HCT116 (cell line): ENCODE measurements around the gene SND1. TPM values are rescaled to one million over a fixed set of nuclear protein-coding genes. Genes with fewer than 3 reads are reported as not detected.

Experiments
- ATAC-seq: fragments of 200-7000 bp; cut with Tn5 transposase; 2 replicates; pipeline ENCODE4 v1.9.1; 2020; ENCODE audit warnings: mild to moderate bottlenecking, moderate library complexity
- BruUV-seq: library from RNA; stranded (reverse); fragments of 400-500 nt; replicated peaks from 2 replicates; lab custom pipeline; 2021; lab: Mats Ljungman, UMichigan
- CTCF ChIA-PET: fragments of 300-600 bp; sonication (Branson Sonifier 250); formaldehyde crosslinking; loops from one replicate; lab custom pipeline; 2021; ENCODE audit warnings: antibody characterized with exemption; lab: Charles Lee
- POLR2A ChIA-PET: fragments of 300-600, 350-600 bp; sonication (Branson Sonifier 250); formaldehyde crosslinking; loops from one replicate; lab custom pipeline; 2021; ENCODE audit warnings: antibody characterized with exemption; lab: Charles Lee
- RAD21 ChIA-PET, 2 experiments: fragments of 300-600 bp; sonication (Branson Sonifier 250); formaldehyde crosslinking; loops; one replicate each; lab custom pipeline; 2023; ENCODE audit warnings: low total read pairs in 2 of 2; ENCODE audit not compliant: uncharacterized antibody in 2 of 2, unreplicated experiment in 2 of 2, low non-redundant PET in 1 of 2; lab: Charles Lee
- DNase-seq: peaks from one replicate; pipeline ENCODE4 v3.0.0-alpha.2; 2010; ENCODE audit warnings: low read depth, low spot score
- H2AFZ ChIP-seq: fragments of 200-600 bp; shearing (Covaris generic), sonication (generic); 2 replicates; pipeline ENCODE4 v1.6.1; 2017; ENCODE audit warnings: low read depth, mixed run types, mixed read lengths, antibody characterized with exemption, low read length; ENCODE audit not compliant: poor library complexity, severe bottlenecking
- H3K27ac ChIP-seq: 2 replicates; pipeline ENCODE4 v1.5.1; 2012; ENCODE audit warnings: low read depth, low read length
- H3K27me3 ChIP-seq: fragments of 200-600 bp; sonication (generic); 2 replicates; pipeline ENCODE4 v1.6.1; 2016; ENCODE audit warnings: mixed run types, low read length, mixed read lengths; ENCODE audit not compliant: insufficient read depth
- H3K36me3 ChIP-seq, 2 experiments: fragments of 200-500 bp in 1 of 2; fragments of 200-600 bp in 1 of 2; sonication (Bioruptor generic) in 1 of 2; sonication (generic) in 1 of 2; 2 replicates each; pipeline versions ENCODE4 v1.5.1 to v1.6.1; 2014 to 2016; ENCODE audit warnings: low read length in 2 of 2, inconsistent platforms in 1 of 2, mixed read lengths in 1 of 2, mixed run types in 1 of 2; ENCODE audit not compliant: insufficient read depth in 2 of 2, control insufficient read depth in 1 of 2
- H3K4me1 ChIP-seq, 2 experiments: fragments of 200-600 bp in 1 of 2; sonication (generic) in 1 of 2; 2 replicates each; pipeline versions ENCODE4 v1.5.1 to v1.6.1; 2012 to 2017; ENCODE audit warnings: low read length in 2 of 2, inconsistent platforms in 1 of 2, mild to moderate bottlenecking in 1 of 2, mixed read lengths in 1 of 2, mixed run types in 1 of 2, moderate library complexity in 1 of 2; ENCODE audit not compliant: insufficient read depth in 2 of 2, control insufficient read depth in 1 of 2
- H3K4me2 ChIP-seq: fragments of 200-600 bp; sonication (generic); 2 replicates; pipeline ENCODE4 v1.6.1; 2017; ENCODE audit warnings: mixed run types, low read length, mixed read lengths
- H3K4me3 ChIP-seq, 2 experiments: fragments of 200-600 bp in 1 of 2; sonication (generic) in 1 of 2; replicated peaks in 1 of 2; 2 replicates each; pipeline ENCODE4 v1.5.1; 2011 to 2016; ENCODE audit warnings: low read length in 2 of 2, control low read depth in 1 of 2, low read depth in 1 of 2, mild to moderate bottlenecking in 1 of 2, mixed read lengths in 1 of 2, mixed run types in 1 of 2
- H3K79me2 ChIP-seq: fragments of 200-600 bp; sonication (generic); 2 replicates; pipeline ENCODE4 v1.6.1; 2017; ENCODE audit warnings: mild to moderate bottlenecking, mixed run types, low read length, moderate library complexity, mixed read lengths; ENCODE audit not compliant: insufficient read depth
- H3K9ac ChIP-seq: fragments of 200-600 bp; sonication (generic); 2 replicates; pipeline ENCODE4 v1.6.1; 2016; ENCODE audit warnings: low read length, mixed read lengths
- H3K9me2 ChIP-seq: fragments of 200-600 bp; sonication (generic), shearing (Covaris generic); 2 replicates; pipeline ENCODE4 v1.6.1; 2017; ENCODE audit warnings: mixed run types, mild to moderate bottlenecking, moderate library complexity; ENCODE audit not compliant: insufficient read depth
- H3K9me3 ChIP-seq, 2 experiments: fragments of 200-500 bp in 1 of 2; fragments of 200-600 bp in 1 of 2; sonication (Bioruptor generic) in 1 of 2; sonication (generic) in 1 of 2; 2 replicates each; pipeline ENCODE4 v1.6.1; 2014 to 2017; ENCODE audit warnings: low read length in 2 of 2, mixed read lengths in 2 of 2, inconsistent platforms in 1 of 2, low read depth in 1 of 2, mild to moderate bottlenecking in 1 of 2, mixed run types in 1 of 2, moderate library complexity in 1 of 2; ENCODE audit not compliant: control insufficient read depth in 1 of 2, insufficient read depth in 1 of 2
- H4K20me1 ChIP-seq: fragments of 200-600 bp; sonication (generic), shearing (Covaris generic); 2 replicates; pipeline ENCODE4 v1.6.1; 2017; ENCODE audit warnings: mixed run types, mild to moderate bottlenecking, moderate library complexity; ENCODE audit not compliant: insufficient read depth
- EGR1 ChIP-seq: IDR thresholded peaks from 2 replicates; pipeline ENCODE4 v1.6.1; 2012; ENCODE audit warnings: low read depth
- EZH2 ChIP-seq: fragments of 200-600 bp; sonication (generic); IDR thresholded peaks from 2 replicates; pipeline ENCODE4 v1.6.1; 2017; ENCODE audit warnings: antibody characterized with exemption, mixed run types
- EZH2phosphoT487 ChIP-seq: fragments of 200-600 bp; IDR thresholded peaks from 2 replicates; pipeline ENCODE4 v1.6.1; 2018; ENCODE audit warnings: antibody characterized with exemption, borderline replicate concordance
- FOSL1 ChIP-seq: IDR thresholded peaks from 2 replicates; pipeline ENCODE4 v1.6.1; 2012; ENCODE audit warnings: low read depth
- JUND ChIP-seq: IDR thresholded peaks from 2 replicates; pipeline ENCODE4 v1.6.1; 2012
- MAX ChIP-seq: IDR thresholded peaks from 2 replicates; pipeline ENCODE4 v1.6.1; 2012
- POLR2AphosphoS5 ChIP-seq: IDR thresholded peaks from 2 replicates; pipeline ENCODE4 v1.6.1; 2011; ENCODE audit warnings: mild to moderate bottlenecking, low read depth, low read length, moderate library complexity
- RAD21 ChIP-seq: IDR thresholded peaks from 2 replicates; pipeline ENCODE4 v1.6.1; 2012; ENCODE audit warnings: low read depth, mild to moderate bottlenecking
- REST ChIP-seq: IDR thresholded peaks from 2 replicates; pipeline ENCODE4 v1.6.1; 2012; ENCODE audit warnings: low read depth
- SIN3A ChIP-seq: IDR thresholded peaks from 2 replicates; pipeline ENCODE4 v1.6.1; 2012; ENCODE audit warnings: low read depth
- SP1 ChIP-seq: IDR thresholded peaks from 2 replicates; pipeline ENCODE4 v1.6.1; 2012; ENCODE audit warnings: low read depth
- ZBTB33 ChIP-seq: IDR thresholded peaks from 2 replicates; pipeline ENCODE4 v1.6.1; 2011; ENCODE audit warnings: mild to moderate bottlenecking, low read length, moderate library complexity; ENCODE audit not compliant: insufficient replicate concordance; ENCODE audit errors: extremely low read depth
- intact Hi-C: fragments of 100-400 bp; cut with micrococcal nuclease; formaldehyde crosslinking; loops from 2 replicates; pipeline ENCODE4 v1.10.0; 2022
- total RNA-seq: library from RNA; stranded (reverse); gene quantifications from one replicate; pipeline ENCODE4 v1.2.1, GENCODE V29; 2021; ENCODE audit not compliant: unreplicated experiment

SND1 gene
- total RNA-seq, 1 experiment from 2014 or later: 169 TPM

- no peaks in the 10 kb centered on the region for H3K9me3 ChIP-seq
- H3K27me3 ChIP-seq: no peaks in the 10 kb centered on the region
- peaks cover 74% of the 10 kb centered on the region for H3K79me2 ChIP-seq
- no peak overlapping the region for H2AFZ ChIP-seq
- no peak overlapping the region for H3K9ac ChIP-seq
- H4K20me1 ChIP-seq: peaks cover 10% of the 10 kb centered on the region
- ATAC-seq: no peak
- RAD21 ChIA-PET: no interaction called here
- CTCF ChIA-PET: interaction anchor here (1.0 kb wide), 1 partner anchor 8 kb away, joined by 3 read pairs; no protein-coding TSS in a partner anchor
- H3K4me3 ChIP-seq: no peak overlapping the region
- H3K4me2 ChIP-seq: no peak overlapping the region
- intact Hi-C loops: no loop called here
- no peaks in the 10 kb centered on the region for H3K4me1 ChIP-seq
- no peak for TF ChIP-seq EGR1
- no peak for TF ChIP-seq EZH2
- no peak for TF ChIP-seq MAX
- TF ChIP-seq RAD21: no peak
- TF ChIP-seq FOSL1: no peak
- no peak for TF ChIP-seq POLR2AphosphoS5
- no peak for TF ChIP-seq ZBTB33
- TF ChIP-seq EZH2phosphoT487: no peak
- no peak for TF ChIP-seq SIN3A
- no peak for TF ChIP-seq REST
- no peak for TF ChIP-seq JUND
- TF ChIP-seq SP1: no peak
- TF ChIP-seq, all 23 proteins: peak for 0
- no peak overlapping the region for H3K27ac ChIP-seq
- POLR2A ChIA-PET: no interaction called here
- no peak for DNase-seq
- H3K9me2 ChIP-seq: no peaks in the 10 kb centered on the region
- BruUV-seq: no TSS peak
- no peaks in the 10 kb centered on the region for H3K36me3 ChIP-seq
These were observed 179.6 kb downstream of the SND1 start for GRCh38 chr7:127831318-127832219.
